ENCODE results near the gene CDC45.

DNA sequence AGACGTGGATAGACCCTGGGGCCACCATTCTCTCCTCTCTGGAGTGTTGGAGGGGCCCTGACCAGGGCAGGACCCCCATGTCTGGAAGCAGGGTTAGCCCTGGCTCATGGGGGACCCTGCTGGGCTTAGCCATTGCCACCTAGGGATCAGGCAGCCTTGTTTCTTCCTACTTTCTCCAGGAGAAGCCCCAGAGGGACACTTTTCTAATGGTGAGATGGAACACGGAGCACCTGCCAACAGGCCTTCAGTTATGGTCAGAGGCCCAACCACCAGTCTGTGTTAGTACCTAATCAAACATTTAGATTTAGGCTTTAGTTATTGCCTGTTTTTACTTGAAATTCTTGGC lies 30.3 kb upstream of the CDC45 start:
- no peak for TF ChIP-seq POLR2A (IDR thresholded peaks at IDR 0.05)
- TF ChIP-seq, protein P1, sequence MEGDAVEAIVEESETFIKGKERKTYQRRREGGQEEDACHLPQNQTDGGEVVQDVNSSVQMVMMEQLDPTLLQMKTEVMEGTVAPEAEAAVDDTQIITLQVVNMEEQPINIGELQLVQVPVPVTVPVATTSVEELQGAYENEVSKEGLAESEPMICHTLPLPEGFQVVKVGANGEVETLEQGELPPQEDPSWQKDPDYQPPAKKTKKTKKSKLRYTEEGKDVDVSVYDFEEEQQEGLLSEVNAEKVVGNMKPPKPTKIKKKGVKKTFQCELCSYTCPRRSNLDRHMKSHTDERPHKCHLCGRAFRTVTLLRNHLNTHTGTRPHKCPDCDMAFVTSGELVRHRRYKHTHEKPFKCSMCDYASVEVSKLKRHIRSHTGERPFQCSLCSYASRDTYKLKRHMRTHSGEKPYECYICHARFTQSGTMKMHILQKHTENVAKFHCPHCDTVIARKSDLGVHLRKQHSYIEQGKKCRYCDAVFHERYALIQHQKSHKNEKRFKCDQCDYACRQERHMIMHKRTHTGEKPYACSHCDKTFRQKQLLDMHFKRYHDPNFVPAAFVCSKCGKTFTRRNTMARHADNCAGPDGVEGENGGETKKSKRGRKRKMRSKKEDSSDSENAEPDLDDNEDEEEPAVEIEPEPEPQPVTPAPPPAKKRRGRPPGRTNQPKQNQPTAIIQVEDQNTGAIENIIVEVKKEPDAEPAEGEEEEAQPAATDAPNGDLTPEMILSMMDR (IDR thresholded peaks at IDR 0.05) = no peak

Measured in tibial nerve (tissue), 3 donors.